Endothelial cell of umbilical vein (primary cell): Measurements from ENCODE around the gene SSR1. TPM values are rescaled to one million over a fixed set of nuclear protein-coding genes. Genes with fewer than 3 reads are reported as not detected.
"Not testable (repeated sequence)": the region's sequence is repeated elsewhere in the genome, so short reads cannot be mapped to it uniquely, and the experiment has no call there.

Experiments
- BruUV-seq: library from RNA; stranded (reverse); fragments of 400-500 nt; replicated peaks from 2 replicates; lab custom pipeline; 2021; lab: Mats Ljungman, UMichigan
- CTCF ChIA-PET: fragments of 300-600, 350-600 bp; sonication (Branson Sonifier 250); formaldehyde crosslinking; loops from one replicate; lab custom pipeline; 2021; ENCODE audit warnings: antibody characterized with exemption, inconsistent platforms; lab: Charles Lee
- POLR2A ChIA-PET: fragments of 300-600, 350-600 bp; sonication (Branson Sonifier 250); formaldehyde crosslinking; loops from one replicate; lab custom pipeline; 2021; ENCODE audit warnings: antibody characterized with exemption, inconsistent platforms; lab: Charles Lee
- DNase-seq: peaks from one replicate; pipeline ENCODE4 v3.0.0-alpha.2; 2011; ENCODE audit warnings: low read depth, low spot score
- FAIRE-seq: peaks from 2 replicates; lab custom pipeline; 2011; peaks lifted over from hg19 to GRCh38; lab: Jason Lieb, UNC
- H2AFZ ChIP-seq: 2 replicates; pipeline ENCODE4 v1.6.0; 2012; ENCODE audit warnings: low read depth, low read length, control low read depth, inconsistent platforms
- H3K27ac ChIP-seq: 2 replicates; pipeline ENCODE4 v1.5.1; 2011; ENCODE audit warnings: low read depth, mild to moderate bottlenecking, control low read depth, low read length, moderate library complexity; ENCODE audit not compliant: insufficient read depth
- H3K27me3 ChIP-seq, 2 experiments: 2 replicates each; pipeline versions ENCODE4 v1.6.0 to v1.6.1; 2011; ENCODE audit warnings: low read length in 2 of 2, mixed read lengths in 1 of 2; ENCODE audit not compliant: control insufficient read depth in 2 of 2, insufficient read depth in 2 of 2
- H3K36me3 ChIP-seq, 2 experiments: 2 replicates in 1 of 2; 3 replicates in 1 of 2; pipeline ENCODE4 v1.5.1; 2011; ENCODE audit warnings: low read length in 2 of 2, mild to moderate bottlenecking in 1 of 2, moderate library complexity in 1 of 2; ENCODE audit not compliant: control insufficient read depth in 2 of 2, insufficient read depth in 2 of 2; ENCODE audit errors: extremely low read depth in 1 of 2
- H3K4me1 ChIP-seq: 3 replicates; pipeline ENCODE4 v1.5.1; 2011; ENCODE audit warnings: mild to moderate bottlenecking, low read length; ENCODE audit not compliant: control insufficient read depth, insufficient read depth; ENCODE audit errors: extremely low read depth
- H3K4me2 ChIP-seq: 2 replicates; pipeline ENCODE4 v1.6.1; 2011; ENCODE audit warnings: low read length, control low read depth, mixed read lengths; ENCODE audit not compliant: insufficient read depth
- H3K4me3 ChIP-seq, 3 experiments: fragments of 200-600 bp in 1 of 3; sonication (generic), shearing (Covaris generic) in 1 of 3; replicated peaks in 1 of 3; 2 replicates each; pipeline ENCODE4 v1.5.1; 2011 to 2016; ENCODE audit warnings: control low read depth in 3 of 3, low read length in 3 of 3, mild to moderate bottlenecking in 2 of 3, inconsistent platforms in 1 of 3, low read depth in 1 of 3, moderate library complexity in 1 of 3; ENCODE audit not compliant: insufficient read depth in 1 of 3
- H3K79me2 ChIP-seq: 2 replicates; pipeline ENCODE4 v1.6.0; 2012; ENCODE audit warnings: low read length, inconsistent platforms; ENCODE audit not compliant: control insufficient read depth, insufficient read depth
- H3K9ac ChIP-seq: replicated peaks from 2 replicates; pipeline ENCODE3; 2011; ENCODE audit warnings: low read length, control low read depth; ENCODE audit not compliant: insufficient read depth; ENCODE audit errors: extremely low read depth
- H3K9me1 ChIP-seq: replicated peaks from 3 replicates; pipeline ENCODE4 v1.6.0; 2011; ENCODE audit warnings: mild to moderate bottlenecking, low read length; ENCODE audit not compliant: control insufficient read depth, insufficient read depth; ENCODE audit errors: extremely low read depth
- H3K9me3 ChIP-seq: replicated peaks from 2 replicates; pipeline ENCODE4 v1.5.1; 2012; ENCODE audit warnings: low read length, inconsistent platforms; ENCODE audit not compliant: control insufficient read depth, insufficient read depth
- H4K20me1 ChIP-seq: replicated peaks from 2 replicates; pipeline ENCODE3; 2011; ENCODE audit warnings: mild to moderate bottlenecking, low read length; ENCODE audit not compliant: control insufficient read depth, insufficient read depth; ENCODE audit errors: extremely low read depth
- CTCF ChIP-seq, 2 donors: IDR thresholded peaks; 1 replicate in 1 of 2; 2 replicates in 1 of 2; pipeline ENCODE4 v1.5.1; 2011; ENCODE audit warnings: low read length in 2 of 2, mild to moderate bottlenecking in 2 of 2, moderate library complexity in 2 of 2, control low read depth in 1 of 2, inconsistent platforms in 1 of 2, low read depth in 1 of 2; ENCODE audit not compliant: insufficient read depth in 1 of 2; ENCODE audit errors: extremely low read depth in 1 of 2
- EZH2 ChIP-seq: IDR thresholded peaks from 2 replicates; pipeline ENCODE4 v1.6.1; 2012; ENCODE audit warnings: borderline replicate concordance, low read depth, mild to moderate bottlenecking, moderate library complexity, low read length, inconsistent platforms; ENCODE audit not compliant: severe bottlenecking
- FOS ChIP-seq: IDR thresholded peaks from 2 replicates; pipeline ENCODE4 v1.6.1; 2011; ENCODE audit warnings: mild to moderate bottlenecking, low read length, moderate library complexity, borderline replicate concordance; ENCODE audit not compliant: insufficient read depth
- GATA2 ChIP-seq: IDR thresholded peaks from 2 replicates; pipeline ENCODE4 v1.7.0; 2011; ENCODE audit warnings: low read depth, mild to moderate bottlenecking, moderate library complexity, mixed read lengths, low read length; ENCODE audit not compliant: insufficient read length, insufficient read depth
- JUN ChIP-seq: IDR thresholded peaks from 2 replicates; pipeline ENCODE4 v1.6.1; 2011; ENCODE audit warnings: borderline replicate concordance, low read depth; ENCODE audit not compliant: insufficient read length, insufficient read depth
- MAX ChIP-seq: IDR thresholded peaks from 2 replicates; pipeline ENCODE4 v1.6.1; 2011; ENCODE audit not compliant: insufficient read depth, insufficient read length
- MYC ChIP-seq: IDR thresholded peaks from one replicate; pipeline ENCODE4 v1.6.1; 2011; ENCODE audit warnings: mild to moderate bottlenecking, low read depth, low read length
- POLR2A ChIP-seq: IDR thresholded peaks from 2 replicates; pipeline ENCODE4 v1.6.1; 2012; ENCODE audit warnings: low read depth, mild to moderate bottlenecking, control low read depth, low read length
- POLR2AphosphoS5 ChIP-seq: IDR thresholded peaks from 2 replicates; pipeline ENCODE4 v1.6.1; 2012; ENCODE audit warnings: low read depth, mild to moderate bottlenecking, control low read depth, low read length, moderate library complexity; ENCODE audit not compliant: insufficient read depth
- dilution Hi-C: fragments of 300-500 bp; cut with MboI; formaldehyde crosslinking; loops from one replicate; pipeline ENCODE4 v1.15.0; 2019; ENCODE audit warnings: low sequenced_read_pairs; ENCODE audit not compliant: extremely low pct_ligation_motif_present
- intact Hi-C: fragments of 100-400 bp; cut with micrococcal nuclease; formaldehyde crosslinking; loops from one replicate; pipeline ENCODE4 v1.10.0; 2022
- polyA plus RNA-seq, 4 experiments: library from polyadenylated mRNA; depleted of rRNA in 3 of 4; stranded (reverse) in 3 of 4; unstranded in 1 of 4; fragments of >200 nt; gene quantifications; 2 replicates each; pipeline versions ENCODE4 v1.2.1 to v1.2.3, GENCODE V29; 2011 to 2012; ENCODE audit warnings: missing spikeins in 1 of 4
- total RNA-seq: library from RNA; stranded (reverse); gene quantifications from 2 replicates; pipeline ENCODE4 v1.2.3, GENCODE V29; 2021

The SSR1 gene
- total and polyA plus RNA-seq, 2 donors (not counting 3 experiments of a cell fraction or from before 2014, with no cell fraction given): 70.7 to 187 TPM

- peaks cover 14% of the 10 kb centered on the region for H3K4me1 ChIP-seq
- H3K27ac ChIP-seq: no peak overlapping the region
- TF ChIP-seq POLR2A: no peak
- TF ChIP-seq FOS: no peak
- TF ChIP-seq MYC: no peak
- no peak for TF ChIP-seq JUN
- no peak for TF ChIP-seq CTCF (IDR thresholded peaks at IDR 0.05; ENCODE audit: extremely low read depth in 1 of 2, insufficient read depth in 1 of 2, low read depth in 1 of 2, low read length in 2 of 2)
- no peak for TF ChIP-seq POLR2AphosphoS5
- TF ChIP-seq EZH2: no peak
- no peak for TF ChIP-seq MAX
- TF ChIP-seq GATA2: no peak
- H3K36me3 ChIP-seq: no peaks in the 10 kb centered on the region
- dilution Hi-C loops (no loop called here), intact Hi-C loops (no loop called here)
- ChIA-PET CTCF (interaction anchor here (0.9 to 1.4 kb wide), 4 partner anchors 9 to 74 kb away, joined by 3 to 4 read pairs (median 4); partner anchors contain the start of genes CAGE1 and RIOK1), POLR2A (no interaction called here)
- no peak overlapping the region for H3K4me3 ChIP-seq
- H3K27me3 ChIP-seq: peaks cover 0 to 2% of the 10 kb centered on the region in 2 experiments
- H3K9ac ChIP-seq: no peak overlapping the region
- FAIRE-seq (no peak), DNase-seq (no peak)
- no peaks in the 10 kb centered on the region for H3K9me3 ChIP-seq
- H3K9me1 ChIP-seq: no peaks in the 10 kb centered on the region
- no peak overlapping the region for H2AFZ ChIP-seq
- H4K20me1 ChIP-seq: no peaks in the 10 kb centered on the region
- H3K79me2 ChIP-seq: peaks cover 20% of the 10 kb centered on the region
- BruUV-seq: no TSS peak
- no peak overlapping the region for H3K4me2 ChIP-seq
These were observed 3.0 kb upstream of the SSR1 start for GRCh38 chr6:7315948-7316365.

DNA sequence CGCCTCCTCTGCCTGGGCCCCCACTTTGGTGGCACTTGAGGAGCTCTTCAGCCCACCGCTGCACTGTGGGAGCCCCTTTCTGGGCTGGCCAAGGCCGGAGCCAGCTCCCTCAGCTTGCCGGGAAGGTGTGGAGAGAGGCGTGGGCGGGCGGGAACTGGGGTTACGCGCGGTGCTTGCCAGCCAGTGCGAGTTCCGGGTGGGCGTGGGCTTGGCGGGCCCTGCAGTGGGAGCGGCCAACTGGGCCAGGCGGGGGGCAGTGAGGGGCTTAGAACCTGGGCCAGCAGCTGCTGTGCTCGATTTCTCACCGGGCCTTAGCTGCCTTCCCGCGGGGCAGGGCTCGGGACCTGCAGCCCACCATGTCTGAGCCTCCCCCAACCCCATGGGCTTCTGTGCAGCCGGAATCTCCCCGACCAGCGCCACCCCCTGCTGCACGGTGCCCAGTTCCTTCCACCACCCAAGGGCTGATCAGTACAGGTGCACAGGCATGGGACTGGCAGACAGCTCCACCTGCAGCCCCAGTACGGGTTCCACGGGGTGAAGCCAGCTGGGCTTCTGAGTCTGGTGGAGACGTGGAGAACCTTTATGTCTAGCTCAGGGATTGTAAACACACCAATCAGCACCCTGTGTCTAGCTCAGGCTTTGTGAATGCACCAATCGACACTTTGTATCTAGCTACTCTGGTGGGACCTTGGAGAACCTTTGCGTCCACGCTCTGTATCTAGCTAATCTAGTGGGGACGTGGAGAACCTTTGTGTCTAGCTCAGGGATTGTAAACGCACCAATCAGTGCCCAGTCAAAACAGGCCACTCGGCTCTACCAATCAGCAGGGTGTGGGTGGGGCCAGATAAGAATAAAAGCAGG lies 2.3 kb upstream of the SSR1 start:
- H3K27me3 ChIP-seq, H3K4me3 ChIP-seq, DNase-seq, BruUV-seq, H4K20me1 ChIP-seq, FAIRE-seq, dilution Hi-C loops, H3K27ac ChIP-seq, H3K9ac ChIP-seq, H3K4me2 ChIP-seq, intact Hi-C loops, H3K9me1 ChIP-seq, H3K9me3 ChIP-seq, H2AFZ ChIP-seq, H3K36me3 ChIP-seq: not testable (repeated sequence)
- Histone ChIP-seq H3K79me2 (peaks cover 26% of the 10 kb centered on the region), H3K4me1 (peaks cover 16% of the 10 kb centered on the region)
- CTCF ChIA-PET: interaction anchor here (0.9 to 1.4 kb wide), 4 partner anchors 10 to 74 kb away, joined by 3 to 4 read pairs (median 4); partner anchors contain the start of genes CAGE1 and RIOK1
- POLR2A ChIA-PET: interaction anchor here (0.6 kb wide), 1 partner anchor 512 kb away, joined by 3 read pairs; no protein-coding TSS in a partner anchor
